Islet precursor cell (in vitro differentiated cells): Measurements from ENCODE around the gene VPS45.
"Not testable (repeated sequence)": the region's sequence is repeated elsewhere in the genome, so short reads cannot be mapped to it uniquely, and the experiment has no call there.

ENCODE experiments used
- DNase-seq: peaks from one replicate; pipeline ENCODE4 v3.0.0-alpha.2; 2018

VPS45 gene

GRCh38 chr1:150067184-150068108, at the start of gene VPS45:
VPS45 (plus strand) TSS chr1:150067776; CDS start chr1:150067858, 82 bp downstream.
- DNase-seq, result peak; percentile 96

GRCh38 chr1:150018165-150018564, 49.4 kb upstream of the VPS45 start:
- DNase-seq, result no peak

- no peak for DNase-seq
Observed at GRCh38 chr1:150020711-150021110, 46.9 kb upstream of the VPS45 start.

- no peak for DNase-seq
Observed at GRCh38 chr1:150021191-150021694, 46.3 kb upstream of the VPS45 start.

GRCh38 chr1:150022357-150022756, 45.2 kb upstream of the VPS45 start:
- peak; percentile 73 for DNase-seq

GRCh38 chr1:150024156-150024555, 43.4 kb upstream of the VPS45 start:
- no peak for DNase-seq

- no peak for DNase-seq
Observed at GRCh38 chr1:150028322-150028721, 39.3 kb upstream of the VPS45 start.

GRCh38 chr1:150034336-150034735, 33.2 kb upstream of the VPS45 start:
- DNase-seq, result no peak

GRCh38 chr1:150049926-150050325, 17.6 kb upstream of the VPS45 start:
- no peak for DNase-seq

GRCh38 chr1:150051089-150051373, 16.5 kb upstream of the VPS45 start:
- DNase-seq, result no peak

GRCh38 chr1:150051905-150052412, 15.6 kb upstream of the VPS45 start:
- DNase-seq, result not testable (repeated sequence)

GRCh38 chr1:150053926-150054325, 13.7 kb upstream of the VPS45 start:
- DNase-seq, result no peak

GRCh38 chr1:150055507-150055906, 12.1 kb upstream of the VPS45 start:
- DNase-seq, result not testable (repeated sequence)

- no peak for DNase-seq
Observed at GRCh38 chr1:150056407-150056806, 11.2 kb upstream of the VPS45 start.

- DNase-seq, result no peak
Observed at GRCh38 chr1:150060260-150060659, 7.3 kb upstream of the VPS45 start.

- no peak for DNase-seq
Observed at GRCh38 chr1:150061632-150062101, 5.9 kb upstream of the VPS45 start.

GRCh38 chr1:150062113-150062512, 5.5 kb upstream of the VPS45 start:
- no peak for DNase-seq

- no peak for DNase-seq
Observed at GRCh38 chr1:150065184-150065871, 2.2 kb upstream of the VPS45 start.

- no peak for DNase-seq
Observed at GRCh38 chr1:150066328-150066727, 1.2 kb upstream of the VPS45 start.

- peak; percentile 88 for DNase-seq
Observed at GRCh38 chr1:150066838-150067183, 765 bp upstream of the VPS45 start.

GRCh38 chr1:150068109-150068435, 496 bp downstream of the VPS45 start:
- DNase-seq, result no peak

GRCh38 chr1:150069923-150070322, 2.3 kb downstream of the VPS45 start:
- no peak for DNase-seq

- DNase-seq, result no peak
Observed at GRCh38 chr1:150072959-150073358, 5.4 kb downstream of the VPS45 start.

- no peak for DNase-seq
Observed at GRCh38 chr1:150073516-150073915, 5.9 kb downstream of the VPS45 start.
